T-helper 2 cell treated with Interferon-gamma antibody and Interleukin-4, amounts not matched to agents 5 μg/mL and 100 μg/mL, for 36 hours (primary cell): ENCODE results near the gene LANCL3.

Source experiments
- DNase-seq: peaks from one replicate; pipeline ENCODE4 v3.0.0; 2021; ENCODE audit warnings: low spot score
- H3K27ac Mint-ChIP-seq: one replicate; pipeline ENCODE4 v1.8.0; 2021; ENCODE audit warnings: mild to moderate bottlenecking, mixed read lengths
- H3K27me3 Mint-ChIP-seq: one replicate; pipeline ENCODE4 v1.8.0; 2021; ENCODE audit warnings: low read depth, mixed read lengths
- H3K36me3 Mint-ChIP-seq: one replicate; pipeline ENCODE4 v1.8.0; 2021; ENCODE audit warnings: low read depth, mixed read lengths
- H3K4me1 Mint-ChIP-seq: one replicate; pipeline ENCODE4 v1.8.0; 2021; ENCODE audit warnings: low read depth, mixed read lengths
- H3K4me3 Mint-ChIP-seq: one replicate; pipeline ENCODE4 v1.8.0; 2022; ENCODE audit warnings: mild to moderate bottlenecking, moderate library complexity, mixed read lengths
- H3K9me3 Mint-ChIP-seq: one replicate; pipeline ENCODE4 v1.8.0; 2021; ENCODE audit warnings: mixed read lengths

LANCL3 gene

DNA sequence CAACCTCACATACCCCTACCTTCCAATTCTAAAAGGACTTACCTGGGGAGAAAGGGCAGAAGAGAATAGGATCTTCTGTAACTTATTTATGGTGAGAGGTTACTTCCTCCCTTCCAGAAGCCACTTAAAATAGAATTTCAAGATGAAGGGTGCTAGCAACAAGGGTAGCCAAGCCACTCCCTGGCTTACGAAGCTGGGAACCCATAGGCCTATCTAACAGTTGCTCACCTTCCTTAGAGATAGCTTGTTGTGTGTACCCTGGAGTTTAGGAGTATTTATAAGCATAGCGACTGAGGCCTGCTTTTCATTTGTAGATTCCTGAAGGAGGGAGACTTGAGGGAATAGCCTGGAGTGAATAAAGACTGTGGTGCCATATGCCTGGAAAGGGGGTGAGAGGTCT is 143.0 kb downstream of the LANCL3 start:
- no peak for DNase-seq
- Mint-ChIP-seq H3K36me3 (no peaks in the 10 kb centered on the region), H3K4me3 (no peak overlapping the region), H3K4me1 (no peaks in the 10 kb centered on the region), H3K9me3 (peaks cover 6% of the 10 kb centered on the region), H3K27ac (no peak overlapping the region), H3K27me3 (no peaks in the 10 kb centered on the region)

DNA sequence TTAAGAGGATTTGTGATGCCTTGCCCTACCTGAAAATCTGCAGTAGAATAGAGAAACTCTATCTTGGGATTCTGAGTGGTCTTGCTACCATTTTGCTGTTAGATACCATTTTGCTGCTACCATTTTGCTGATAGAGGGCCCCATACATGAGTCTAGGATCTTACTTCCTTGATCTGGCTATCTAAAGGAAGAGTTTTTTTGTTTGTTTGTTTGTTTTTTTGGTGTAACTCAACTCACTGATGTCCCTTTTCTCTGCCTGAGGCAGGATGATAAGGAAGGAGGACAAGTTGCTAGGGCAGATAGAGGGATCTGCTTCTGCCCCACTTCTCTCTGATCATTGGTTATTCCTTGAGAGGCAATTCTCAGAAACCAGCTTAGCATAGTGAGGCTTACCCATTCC is 145.1 kb downstream of the LANCL3 start:
- no peaks in the 10 kb centered on the region for H3K27me3 Mint-ChIP-seq
- H3K4me3 Mint-ChIP-seq, result no peak overlapping the region
- no peaks in the 10 kb centered on the region for H3K36me3 Mint-ChIP-seq
- DNase-seq, result no peak
- no peak overlapping the region for H3K27ac Mint-ChIP-seq
- peaks cover 6% of the 10 kb centered on the region for H3K9me3 Mint-ChIP-seq
- no peaks in the 10 kb centered on the region for H3K4me1 Mint-ChIP-seq

DNA sequence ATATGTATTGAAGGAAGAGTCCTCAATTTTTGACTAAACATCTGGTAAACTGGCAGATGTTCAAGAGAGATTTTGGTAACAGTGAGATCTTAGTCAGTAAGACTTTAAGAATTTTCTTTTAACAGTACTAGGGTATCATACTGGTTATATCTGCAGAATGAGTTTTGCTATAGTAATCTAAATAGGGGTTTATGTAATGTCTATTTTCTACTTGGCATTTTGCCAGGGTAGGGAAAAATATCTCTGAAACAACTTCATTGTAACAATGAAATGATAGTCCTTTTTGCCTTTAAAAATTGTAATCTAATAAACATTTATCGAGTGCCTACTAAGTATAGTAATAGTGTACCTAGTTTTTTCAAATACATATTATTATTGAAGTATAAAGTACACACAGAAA is 146.2 kb downstream of the LANCL3 start:
- peaks cover 3% of the 10 kb centered on the region for H3K27me3 Mint-ChIP-seq
- H3K9me3 Mint-ChIP-seq, result peaks cover 6% of the 10 kb centered on the region
- no peaks in the 10 kb centered on the region for H3K4me1 Mint-ChIP-seq
- DNase-seq, result no peak
- no peaks in the 10 kb centered on the region for H3K36me3 Mint-ChIP-seq
- H3K4me3 Mint-ChIP-seq, result no peak overlapping the region
- no peak overlapping the region for H3K27ac Mint-ChIP-seq

DNA sequence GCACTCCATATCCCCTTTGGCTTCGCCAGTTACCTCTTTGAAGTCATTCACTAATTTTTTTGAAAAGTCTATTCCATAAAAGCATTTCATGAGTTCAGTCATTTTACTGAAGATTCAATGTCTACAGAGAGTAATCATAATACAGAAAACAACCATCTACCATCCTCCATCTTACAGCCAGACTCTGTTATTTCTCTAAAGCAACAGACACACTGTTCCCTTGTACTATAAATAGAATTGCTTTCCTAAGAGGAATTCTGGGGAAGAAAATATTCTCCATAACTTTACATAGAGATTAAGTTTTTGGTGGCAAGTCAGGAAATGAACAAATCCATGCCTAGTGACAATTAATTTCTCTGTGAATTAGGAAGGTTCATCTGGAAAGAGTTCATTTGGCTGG is 151.1 kb downstream of the LANCL3 start:
- Mint-ChIP-seq H3K27ac (no peak overlapping the region), H3K4me3 (no peak overlapping the region), H3K4me1 (no peaks in the 10 kb centered on the region), H3K27me3 (peaks cover 11% of the 10 kb centered on the region), H3K36me3 (no peaks in the 10 kb centered on the region), H3K9me3 (peaks cover 6% of the 10 kb centered on the region)
- DNase-seq, result no peak

DNA sequence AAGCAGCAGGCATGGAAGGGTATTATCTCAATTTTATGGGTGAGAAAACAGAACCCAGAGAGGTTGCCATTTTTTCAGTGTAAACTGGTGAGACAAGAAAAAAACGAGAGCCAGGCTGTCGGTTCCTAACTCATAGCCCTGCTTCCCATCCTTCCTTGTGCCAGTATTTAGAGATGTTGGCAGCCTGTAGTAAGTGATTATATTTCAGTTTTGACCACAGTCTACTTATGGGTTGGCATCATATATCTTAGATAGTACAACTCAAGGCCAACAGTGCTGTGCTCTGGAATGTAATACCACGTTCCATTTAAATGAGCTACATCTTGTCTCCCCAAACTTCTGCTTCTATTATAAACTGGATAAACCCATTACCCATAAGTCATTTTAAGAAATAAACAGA is 154.9 kb downstream of the LANCL3 start:
- Mint-ChIP-seq H3K4me1 (no peaks in the 10 kb centered on the region), H3K36me3 (no peaks in the 10 kb centered on the region), H3K9me3 (no peaks in the 10 kb centered on the region), H3K27me3 (peaks cover 11% of the 10 kb centered on the region), H3K4me3 (no peak overlapping the region), H3K27ac (no peak overlapping the region)
- no peak for DNase-seq
